SH-SY5Y (cell line): ENCODE results near the gene DIAPH3.

ENCODE experiments used
- GATA2 ChIP-seq: IDR thresholded peaks from 2 replicates; pipeline ENCODE4 v1.6.1; 2011; ENCODE audit warnings: mild to moderate bottlenecking, low read depth, low read length
- GATA3 ChIP-seq: IDR thresholded peaks from 2 replicates; pipeline ENCODE4 v1.6.1; 2011; ENCODE audit warnings: low read depth, mild to moderate bottlenecking, low read length, moderate library complexity

DIAPH3 gene

DNA sequence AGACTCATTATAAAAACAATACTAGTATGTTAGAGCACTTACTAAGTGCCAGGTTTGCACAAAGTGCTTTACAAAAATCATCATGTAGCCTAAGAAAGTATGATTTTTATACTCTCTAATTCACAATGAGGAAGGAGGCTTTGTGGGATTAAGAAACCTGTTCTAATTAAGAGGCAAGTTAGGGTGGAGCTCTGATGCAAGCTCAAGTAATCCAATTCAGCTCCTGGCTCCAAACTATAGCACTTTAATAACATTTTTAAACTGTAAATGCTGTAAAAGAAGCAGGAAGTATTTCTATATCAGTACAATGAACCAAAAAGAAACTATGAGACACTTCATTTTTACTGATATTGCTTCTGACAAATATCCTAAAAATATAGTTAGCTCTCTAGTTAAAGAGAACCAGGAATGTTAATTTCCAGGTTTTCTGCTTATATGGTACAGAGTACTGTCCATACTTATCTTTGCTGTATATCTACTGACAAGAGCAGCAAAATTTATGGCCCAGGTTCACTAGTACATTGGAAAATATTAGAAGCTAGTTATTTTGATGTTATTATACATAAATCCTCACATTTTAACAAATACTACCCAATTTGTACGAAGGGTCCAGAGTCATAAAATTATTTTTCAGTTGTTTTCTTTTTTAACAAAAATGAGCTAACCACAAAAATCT, 482.0 kb downstream of the DIAPH3 start:
- no peak for TF ChIP-seq GATA2
- TF ChIP-seq GATA3 = no peak

DNA sequence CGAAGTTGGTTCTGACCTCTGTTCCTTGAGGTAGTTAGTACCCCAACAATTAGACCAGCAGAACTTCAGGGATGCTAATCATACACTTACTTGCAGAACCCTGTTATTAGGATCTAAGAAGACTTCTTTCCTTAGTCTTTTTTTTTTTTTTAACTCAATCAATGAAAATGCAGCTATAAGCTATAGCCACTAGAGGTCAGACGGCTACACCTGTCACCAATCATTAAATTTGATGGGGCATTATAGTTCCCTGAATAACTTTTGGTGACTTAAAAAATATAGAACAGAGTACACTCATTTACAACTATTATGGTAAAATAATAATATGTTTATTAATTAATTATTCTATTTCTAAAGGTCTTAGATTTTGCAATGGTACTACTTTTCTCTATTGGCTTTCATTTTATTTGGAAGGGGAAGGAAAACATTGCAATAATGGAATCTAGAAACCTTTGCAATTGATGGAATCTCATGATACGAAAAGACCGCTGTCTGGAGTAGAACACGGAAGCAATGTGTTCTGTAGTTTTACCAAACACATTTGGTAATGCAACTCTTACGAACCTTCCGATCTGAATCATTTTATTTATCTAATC, 483.2 kb downstream of the DIAPH3 start:
- TF ChIP-seq GATA3 = no peak
- no peak for TF ChIP-seq GATA2

GRCh38 chr13:59679254-59679653, 484.5 kb downstream of the DIAPH3 start:
- TF ChIP-seq GATA3 (no peak), GATA2 (no peak)

GRCh38 chr13:59677966-59678814, 485.5 kb downstream of the DIAPH3 start:
- TF ChIP-seq GATA2 = no peak
- TF ChIP-seq GATA3 = no peak

DNA sequence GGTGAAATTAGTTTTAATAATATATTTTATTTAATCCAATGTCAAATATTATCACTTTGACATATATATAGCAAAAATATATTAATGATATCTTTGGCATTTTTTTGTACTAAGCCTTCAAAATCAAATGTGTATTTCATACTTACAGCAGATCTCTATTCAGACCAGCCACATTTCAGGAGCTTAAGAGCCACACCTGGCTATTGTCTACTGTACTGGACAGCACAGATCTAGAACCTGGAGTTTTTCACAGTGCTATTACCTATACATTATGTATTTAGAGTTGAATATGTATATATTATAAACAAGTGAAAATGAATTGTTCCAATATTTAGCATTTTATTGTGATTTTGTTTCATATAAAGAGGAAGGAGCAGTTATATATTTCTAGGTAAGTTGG, 486.3 kb downstream of the DIAPH3 start:
- TF ChIP-seq GATA3 (no peak), GATA2 (no peak)

- TF ChIP-seq GATA2 (no peak), GATA3 (no peak)
These were observed 489.1 kb downstream of the DIAPH3 start for GRCh38 chr13:59674616-59675015.

DNA sequence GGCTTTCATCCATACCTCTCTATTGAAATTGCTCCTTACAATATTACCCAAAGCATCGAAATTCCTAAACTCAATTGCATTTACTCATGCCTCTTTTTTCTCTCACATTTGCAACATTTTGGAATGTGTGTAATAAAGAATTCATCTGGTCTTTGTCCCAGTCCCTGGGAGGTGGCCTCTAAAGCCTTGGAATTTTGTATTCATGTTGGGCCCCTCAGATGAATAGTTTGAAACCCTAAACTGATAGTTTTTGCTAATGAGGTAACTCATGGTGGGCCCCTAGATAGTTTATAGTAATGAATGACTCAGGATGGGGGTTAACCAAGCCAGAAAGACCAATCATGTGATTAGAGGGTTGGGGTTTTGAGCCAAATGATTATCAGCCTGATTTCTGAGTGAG, 490.4 kb downstream of the DIAPH3 start:
- TF ChIP-seq GATA2 (no peak), GATA3 (no peak)

GRCh38 chr13:59672445-59672844, 491.3 kb downstream of the DIAPH3 start:
- TF ChIP-seq GATA2 = no peak
- no peak for TF ChIP-seq GATA3

DNA sequence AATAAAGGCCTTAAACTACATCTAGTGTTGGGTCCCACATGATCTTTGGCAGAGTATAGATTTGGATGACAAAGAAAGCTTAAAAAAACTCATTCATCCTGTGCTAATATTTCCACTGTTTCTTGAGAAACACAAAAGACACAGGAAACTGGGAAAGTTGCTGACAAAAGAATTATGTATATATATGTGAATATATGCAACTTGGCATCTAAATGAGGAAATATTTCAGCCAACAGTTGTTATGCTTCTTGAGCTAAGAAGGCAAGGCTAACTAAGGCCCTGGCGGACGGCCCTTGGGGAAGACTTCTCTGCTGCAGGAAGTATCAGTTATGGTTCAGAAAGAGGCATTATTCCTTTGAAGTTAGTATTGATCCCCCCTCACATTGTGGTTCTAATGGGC, 491.8 kb downstream of the DIAPH3 start:
- no peak for TF ChIP-seq GATA3
- TF ChIP-seq GATA2 = no peak

GRCh38 chr13:59666504-59666903, 497.2 kb downstream of the DIAPH3 start:
- TF ChIP-seq GATA2 (no peak), GATA3 (no peak)

DNA sequence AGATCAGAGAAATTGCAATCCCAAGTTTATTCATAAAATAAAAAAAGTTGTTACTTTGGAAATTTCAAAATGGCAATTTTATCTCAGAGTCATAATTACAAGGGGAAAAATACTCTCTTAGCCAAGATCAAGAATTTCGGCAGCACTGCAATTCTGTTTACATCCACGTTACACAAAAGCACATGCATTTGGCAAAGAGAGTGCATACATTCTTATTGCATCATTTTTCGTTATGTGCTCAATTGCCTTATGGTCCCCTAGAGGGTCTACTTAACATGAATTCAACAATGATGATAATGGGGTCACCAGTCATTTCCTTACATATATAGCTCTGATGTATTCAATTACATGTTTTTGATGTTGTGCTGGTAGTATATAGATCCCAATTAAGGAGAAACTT, 498.0 kb downstream of the DIAPH3 start:
- TF ChIP-seq GATA3 (no peak), GATA2 (no peak)

- TF ChIP-seq GATA3 (no peak), GATA2 (no peak)
These were observed 498.5 kb downstream of the DIAPH3 start for GRCh38 chr13:59665184-59665583.

- TF ChIP-seq GATA2 (no peak), GATA3 (no peak)
These were observed 499.1 kb downstream of the DIAPH3 start for GRCh38 chr13:59664586-59664985.

DNA sequence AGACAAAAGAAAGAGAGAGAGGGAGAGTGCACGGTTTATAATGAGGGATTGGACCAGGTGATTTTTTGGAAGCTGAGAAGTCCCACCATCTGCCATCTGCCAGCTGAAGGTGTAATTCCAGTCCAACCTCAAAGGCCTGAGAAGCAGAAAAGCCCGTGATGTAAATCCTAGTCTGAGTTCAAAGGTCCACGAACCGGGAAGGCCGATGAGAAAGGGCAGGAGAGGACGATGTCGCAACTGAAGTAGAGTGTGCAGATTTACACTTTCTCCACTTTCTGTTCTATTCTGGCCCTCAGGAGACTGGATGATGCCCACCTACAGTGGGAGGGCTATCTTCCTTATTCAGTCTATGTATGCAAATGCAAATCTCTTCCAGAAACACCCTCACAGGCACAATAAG, 500.0 kb downstream of the DIAPH3 start:
- no peak for TF ChIP-seq GATA2
- no peak for TF ChIP-seq GATA3

DNA sequence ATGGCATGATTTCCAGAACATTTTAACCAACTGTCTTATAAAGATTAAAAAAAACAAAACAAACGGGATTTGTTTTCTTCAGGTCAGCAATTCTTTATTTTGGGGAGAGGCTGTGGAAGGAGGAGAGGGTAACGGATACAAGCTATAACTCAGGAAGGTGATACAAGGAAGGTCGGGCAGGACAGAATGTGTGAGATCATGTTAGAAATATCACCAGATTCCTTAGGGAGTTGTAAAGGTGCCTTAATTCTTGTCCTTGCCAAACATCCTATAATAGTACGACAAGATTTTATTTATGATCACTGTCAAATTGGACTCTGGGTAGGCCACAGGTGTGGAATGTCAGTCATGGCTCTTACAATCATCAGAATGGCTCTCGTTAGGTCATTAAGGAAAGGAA, 503.1 kb downstream of the DIAPH3 start:
- TF ChIP-seq GATA2 (no peak), GATA3 (no peak)
